ENCODE measurements around the gene MTA1. TPM values are rescaled to one million over a fixed set of nuclear protein-coding genes. Genes with fewer than 3 reads are reported as not detected.

Gene MTA1
- total RNA-seq, 1 donor from 2014 or later, result 129 TPM

DNA sequence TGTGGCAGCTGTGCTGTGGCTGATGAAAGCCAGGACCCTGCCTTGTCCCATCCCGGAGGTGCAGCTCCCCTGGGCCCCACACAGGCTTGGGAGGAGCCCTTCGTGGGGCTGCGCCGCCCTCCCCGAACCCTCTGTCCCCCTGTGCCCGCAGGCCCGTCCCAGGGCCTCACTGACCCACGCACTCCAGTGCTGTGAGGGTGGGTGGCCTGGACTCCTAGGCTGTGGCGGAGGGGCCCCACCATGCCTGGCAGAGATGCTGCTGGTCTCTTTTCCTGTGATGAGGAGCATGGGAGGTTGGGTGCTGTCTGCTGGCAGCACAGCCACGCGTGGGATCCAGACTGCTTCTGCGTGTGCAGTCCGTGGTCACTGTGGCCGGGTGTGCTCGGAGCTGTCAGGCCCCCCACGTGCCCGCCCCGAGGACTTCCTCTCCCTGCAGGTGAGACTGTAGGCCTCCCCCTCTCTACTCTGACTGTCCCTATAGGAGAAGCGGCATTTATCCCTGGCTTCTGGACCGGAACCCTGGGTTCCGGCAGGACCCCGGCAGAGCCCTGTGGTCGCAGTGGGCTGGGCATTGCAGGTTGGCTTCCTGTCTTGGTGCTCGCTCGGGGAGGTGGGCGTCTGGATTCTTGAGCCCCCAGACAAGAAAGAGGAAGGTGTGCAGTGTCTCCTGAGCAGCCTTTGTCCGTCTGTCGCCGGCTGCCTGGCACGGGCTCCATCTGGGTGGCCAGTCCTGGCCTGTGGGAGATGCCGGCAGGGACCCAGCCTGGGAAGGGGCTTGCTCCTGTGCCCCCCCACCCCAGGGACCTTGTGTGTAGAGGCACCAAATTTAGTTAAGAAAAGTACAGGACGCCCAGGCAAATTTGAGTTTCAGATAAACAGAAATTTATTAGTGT lies 2.3 kb downstream of the MTA1 start:
- intact Hi-C loops (cut with micrococcal nuclease), result no loop called here

DNA sequence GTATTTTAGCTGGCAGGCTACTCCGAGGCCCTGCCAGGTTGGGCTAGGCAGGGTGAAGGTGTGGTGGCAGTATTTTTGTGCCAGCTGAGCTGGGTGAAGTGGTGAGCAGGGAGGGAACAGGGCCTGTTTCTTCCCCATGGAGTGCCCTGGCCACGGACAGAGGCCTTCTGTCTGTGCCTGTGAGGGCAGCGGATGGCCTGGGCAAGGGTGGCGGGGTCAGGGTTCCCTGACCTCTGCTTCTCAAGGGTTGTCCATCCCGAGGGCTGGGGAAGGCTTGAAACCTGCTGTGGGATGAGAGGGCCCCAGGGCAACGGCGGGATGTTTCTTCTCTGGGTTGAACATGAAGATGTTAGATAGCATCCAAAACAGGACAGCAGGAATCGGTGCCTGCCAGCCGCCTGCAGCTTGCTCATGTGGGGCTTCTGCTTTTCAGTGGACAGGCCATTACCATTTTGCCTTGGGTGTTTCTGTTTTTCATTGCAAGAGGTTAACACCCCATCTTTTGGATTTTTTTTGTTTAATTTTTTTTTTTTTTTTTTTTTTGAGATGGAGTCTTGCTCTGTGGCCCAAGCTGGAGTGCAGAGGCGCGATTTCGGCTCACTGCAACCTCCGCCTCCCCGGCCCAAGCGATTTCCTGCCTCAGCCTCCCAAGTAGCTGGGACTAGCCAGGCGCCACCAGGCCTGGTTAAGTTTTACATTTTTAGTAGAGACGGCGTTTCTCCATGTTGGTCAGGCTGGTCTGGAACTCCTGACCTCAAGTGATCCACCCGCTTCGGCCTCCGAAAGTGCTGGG lies 3.3 kb downstream of the MTA1 start:
- intact Hi-C loops (cut with micrococcal nuclease), result no loop called here

DNA sequence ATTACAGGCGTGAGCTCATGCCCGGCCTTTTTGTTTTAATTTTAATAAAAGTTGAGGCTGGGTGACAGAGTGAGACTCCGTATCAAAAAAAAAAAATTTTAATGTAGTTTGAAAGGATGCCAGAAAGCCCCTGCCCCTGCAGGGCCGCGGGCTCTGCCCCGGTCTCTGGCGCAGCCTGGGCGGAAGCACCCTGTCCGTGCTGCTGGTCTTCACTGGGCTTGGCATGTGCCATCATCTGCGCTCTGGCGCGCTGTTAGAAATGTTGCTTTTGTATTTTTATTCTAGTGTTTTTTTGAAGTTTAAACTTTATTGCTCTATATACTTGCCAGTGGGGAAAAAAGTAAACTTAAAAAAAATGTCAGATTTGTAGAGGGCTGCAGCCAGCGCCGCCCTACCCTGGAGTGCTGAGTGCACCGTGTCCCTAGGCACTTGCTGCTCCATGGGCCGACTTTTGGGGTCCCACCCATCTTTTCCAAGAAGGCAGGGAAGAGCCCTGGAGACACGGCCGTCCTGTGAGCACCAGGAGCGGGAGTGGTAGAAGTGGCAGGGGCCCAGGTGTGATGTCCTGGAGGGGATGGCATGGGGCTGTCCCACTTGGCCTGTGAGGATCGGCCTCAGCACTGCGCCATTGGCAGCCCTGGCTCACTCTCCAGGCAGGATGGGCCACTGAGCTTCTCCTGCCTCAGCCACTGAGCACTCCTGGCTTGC lies 4.0 kb downstream of the MTA1 start:
- intact Hi-C loops (cut with micrococcal nuclease), result no loop called here

DNA sequence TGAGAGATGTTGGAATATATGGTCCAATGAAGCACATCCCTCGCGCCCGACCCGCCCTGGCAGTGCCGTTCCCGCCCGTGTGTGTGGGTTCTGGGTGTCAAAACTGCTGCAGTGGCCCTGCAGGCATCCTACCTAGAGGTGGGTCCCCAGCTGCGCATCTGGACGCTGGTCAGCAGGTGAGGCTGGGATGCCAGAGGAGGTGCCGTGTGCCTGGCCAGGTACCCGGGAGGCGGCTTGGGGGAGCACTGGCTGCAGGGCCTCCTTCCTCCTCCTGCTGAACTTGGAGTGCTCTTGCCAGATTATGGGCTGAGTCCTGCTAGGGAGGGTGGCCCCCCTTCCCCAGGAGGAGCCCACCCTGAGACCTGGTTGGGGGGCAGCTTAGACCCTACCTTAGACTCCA lies 5.2 kb downstream of the MTA1 start:
- intact Hi-C loops (cut with micrococcal nuclease), result no loop called here

DNA sequence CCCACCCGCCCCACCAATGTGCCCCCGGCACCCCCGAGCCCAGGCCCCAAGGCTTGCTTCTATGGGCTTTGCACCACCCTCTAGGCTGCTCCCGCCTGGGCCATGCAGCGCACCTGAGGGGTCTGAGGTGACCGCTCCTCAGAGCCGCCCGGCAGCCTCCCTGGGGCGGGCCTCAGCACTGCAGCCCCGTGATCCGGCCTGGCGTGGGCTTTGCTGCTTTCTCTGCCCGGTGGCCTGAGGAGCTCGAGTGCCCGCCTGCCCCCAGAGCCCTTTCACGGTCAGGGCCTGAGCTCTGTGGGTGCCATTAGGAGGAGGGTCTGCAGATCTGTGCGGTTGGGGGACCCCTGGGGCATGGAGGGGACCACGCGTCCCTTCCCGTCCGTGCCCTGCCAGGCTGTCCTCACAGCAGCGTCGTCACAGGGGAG lies 6.2 kb downstream of the MTA1 start:
- intact Hi-C loops (cut with micrococcal nuclease), result no loop called here

DNA sequence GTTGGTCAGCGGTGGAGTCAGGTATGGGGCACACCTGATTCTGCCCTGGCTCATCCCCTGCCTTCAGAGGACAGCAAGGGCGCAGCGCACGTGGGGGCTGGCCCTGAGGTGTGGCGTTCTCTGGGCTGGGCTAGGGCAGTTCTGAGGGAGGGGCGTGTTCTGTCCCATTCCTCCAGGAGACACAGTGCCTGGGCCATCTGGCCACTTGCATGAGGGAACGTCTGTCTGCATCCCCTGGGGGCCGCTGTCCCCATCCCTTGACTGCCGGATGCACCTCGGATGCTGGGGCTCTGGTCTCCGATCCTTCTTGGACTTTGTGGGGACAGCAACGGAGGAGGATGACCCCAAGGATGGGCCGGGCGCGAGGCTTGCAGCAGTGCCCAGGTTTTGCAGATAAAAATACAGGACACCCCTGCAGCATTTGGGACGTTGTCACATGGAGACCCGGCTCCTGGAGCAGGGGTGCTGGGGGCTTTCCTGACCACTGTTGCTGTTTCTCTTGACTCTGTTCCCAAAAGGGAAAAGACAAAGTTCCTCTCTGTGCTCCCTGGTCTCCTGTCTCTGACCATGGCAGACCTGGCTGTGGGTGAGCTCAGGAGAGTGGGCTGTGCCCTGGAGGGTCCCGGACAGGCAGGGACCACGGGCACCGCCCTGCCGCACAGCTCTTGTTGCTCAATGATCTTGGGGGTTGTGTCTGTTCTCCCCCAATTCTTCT lies 6.9 kb downstream of the MTA1 start:
- intact Hi-C loops (cut with micrococcal nuclease), result no loop called here

DNA sequence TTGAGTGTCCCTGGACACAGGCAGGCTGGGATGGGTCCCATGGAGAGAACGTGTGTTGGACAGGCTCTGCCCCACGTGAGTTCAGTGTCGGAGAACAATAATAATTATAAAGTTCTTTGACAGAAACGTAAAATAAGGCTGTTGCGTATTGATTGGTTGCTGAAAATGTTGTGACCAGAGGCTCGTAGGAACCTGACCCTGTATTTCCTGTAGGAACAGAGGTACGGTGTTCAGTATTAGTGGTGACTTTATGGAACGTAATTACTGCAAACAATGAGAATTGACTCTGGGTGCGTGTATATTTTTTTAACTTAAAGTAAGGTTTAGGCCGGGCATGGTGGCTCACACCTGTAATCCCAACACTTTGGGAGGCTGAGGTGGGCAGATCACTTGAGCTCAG lies 7.8 kb downstream of the MTA1 start:
- intact Hi-C loops (cut with micrococcal nuclease), result no loop called here

DNA sequence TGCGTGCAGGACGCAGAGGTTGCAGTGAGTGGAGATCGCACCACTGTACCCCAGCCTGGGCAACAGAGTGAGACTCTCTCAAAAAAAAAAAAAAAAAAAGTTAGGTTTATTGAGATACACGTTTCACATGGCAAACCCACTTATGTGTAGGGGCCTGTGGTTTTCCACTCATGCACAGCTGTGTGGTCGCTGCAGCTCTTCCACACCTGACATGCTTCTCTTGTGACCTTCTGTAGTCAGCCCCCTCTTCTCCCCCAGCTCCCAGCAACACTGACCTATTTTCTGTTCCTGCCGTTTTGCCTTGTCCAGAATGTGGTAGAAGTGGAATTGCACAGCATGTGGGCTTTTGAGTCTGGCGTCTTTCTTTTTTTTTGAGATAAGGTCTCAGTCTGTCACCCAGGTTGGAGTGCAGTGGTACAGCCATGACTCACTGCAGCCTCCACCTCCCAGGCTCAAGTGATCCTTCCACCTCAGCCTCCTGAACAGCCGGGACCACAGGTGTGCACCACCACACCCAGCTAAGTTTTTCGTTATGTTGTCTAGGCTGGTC lies 8.4 kb downstream of the MTA1 start:
- intact Hi-C loops (cut with micrococcal nuclease), result no loop called here

DNA sequence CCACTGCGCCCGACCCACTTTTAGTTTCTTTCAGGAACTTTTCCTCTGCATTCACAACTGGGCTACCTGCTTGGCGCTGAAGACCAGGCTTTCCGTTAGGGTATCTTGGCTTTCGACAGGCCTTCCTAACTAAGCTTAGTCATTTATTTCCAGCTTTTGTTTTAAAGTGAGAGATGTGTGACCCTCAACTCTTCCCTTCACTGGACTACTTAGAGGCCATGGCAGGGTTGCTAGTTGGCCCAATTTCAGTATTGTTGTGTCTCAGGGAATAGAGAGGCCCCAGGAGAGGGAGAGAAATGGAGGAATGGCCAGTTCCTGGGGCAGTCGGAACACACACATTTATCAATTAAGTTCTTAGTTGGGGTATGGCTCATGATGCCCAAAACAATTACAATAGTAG lies 10.4 kb downstream of the MTA1 start:
- intact Hi-C loops (cut with micrococcal nuclease), result no loop called here

DNA sequence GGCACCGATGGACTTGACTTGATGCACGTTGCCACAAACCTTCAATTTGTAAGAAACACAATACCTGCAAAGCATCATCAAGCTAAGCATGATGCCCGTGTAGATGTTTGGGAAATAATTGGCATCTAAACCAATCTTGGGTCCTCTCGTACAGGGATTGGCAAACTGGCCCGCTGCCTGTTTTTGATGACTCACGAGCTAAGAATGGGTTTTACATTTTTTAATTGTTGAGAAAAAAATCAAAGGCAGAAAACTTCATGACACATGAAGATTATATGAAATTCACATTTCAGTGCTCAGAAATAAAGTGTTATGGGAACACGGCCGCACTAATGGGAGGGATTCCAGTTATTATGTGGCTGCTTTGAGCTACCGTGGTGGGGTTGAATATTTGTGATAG lies 10.9 kb downstream of the MTA1 start:
- intact Hi-C loops (cut with micrococcal nuclease), result no loop called here

DNA sequence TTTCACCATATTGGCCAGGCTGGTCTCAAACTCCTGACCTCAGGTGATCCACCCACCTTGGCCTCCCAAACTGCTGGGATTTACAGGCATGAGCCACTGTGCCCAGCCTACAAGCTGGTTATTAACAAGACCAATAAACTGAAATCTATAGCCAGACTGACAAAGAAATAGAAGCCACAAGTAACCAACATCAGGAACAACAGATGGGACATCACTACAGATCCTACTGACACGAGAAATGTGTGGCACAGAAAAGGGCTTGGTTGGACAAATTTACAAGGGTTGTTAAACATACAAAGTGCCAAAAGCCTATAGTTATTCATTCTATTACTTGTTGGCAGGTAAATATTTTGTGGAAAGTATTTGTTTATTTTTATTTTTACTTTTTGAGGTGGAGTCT lies 11.6 kb downstream of the MTA1 start:
- intact Hi-C loops (cut with micrococcal nuclease), result no loop called here

DNA sequence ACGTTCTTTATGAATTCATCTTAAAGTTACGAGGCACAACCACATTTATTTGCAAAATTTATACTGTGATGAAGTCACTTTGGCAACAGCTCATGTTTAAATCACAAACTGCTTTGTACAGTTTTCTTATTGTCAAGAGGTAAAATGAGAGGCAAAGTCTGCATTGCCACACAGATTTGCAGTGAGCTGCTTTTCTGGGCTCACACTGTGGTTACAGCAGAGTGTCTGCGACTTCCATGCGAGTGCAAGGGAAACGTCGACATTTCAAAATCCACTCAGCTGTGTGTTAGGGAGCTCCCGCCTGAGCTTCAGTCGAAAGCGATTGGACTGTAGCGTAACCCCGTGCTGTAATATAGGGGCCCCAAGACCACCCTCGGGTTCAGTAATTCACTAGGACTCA lies 13.0 kb downstream of the MTA1 start:
- intact Hi-C loops (cut with micrococcal nuclease), result no loop called here

DNA sequence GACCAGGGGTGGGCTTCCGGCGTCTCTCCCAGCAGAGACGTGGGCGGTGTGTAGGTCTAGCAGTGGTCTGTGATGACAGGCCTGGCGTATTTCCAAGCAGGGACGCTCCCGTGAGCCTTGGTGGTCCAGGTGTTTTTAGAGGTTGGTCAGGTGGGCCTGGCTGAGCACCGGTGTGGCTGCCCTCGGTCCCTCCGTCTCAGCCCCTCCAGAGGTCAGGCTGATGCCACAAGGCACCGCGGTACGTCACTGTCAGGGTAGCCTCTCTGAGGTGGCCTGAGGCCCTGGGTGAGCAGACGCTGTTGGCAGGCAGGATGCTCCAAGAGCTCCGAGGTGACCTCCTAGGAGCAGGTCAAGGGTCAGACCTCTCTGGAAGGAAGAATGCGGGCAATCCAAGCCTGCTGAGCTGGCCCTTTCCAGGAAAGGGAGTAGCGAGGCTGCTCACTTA lies 13.6 kb downstream of the MTA1 start:
- intact Hi-C loops (cut with micrococcal nuclease), result no loop called here

DNA sequence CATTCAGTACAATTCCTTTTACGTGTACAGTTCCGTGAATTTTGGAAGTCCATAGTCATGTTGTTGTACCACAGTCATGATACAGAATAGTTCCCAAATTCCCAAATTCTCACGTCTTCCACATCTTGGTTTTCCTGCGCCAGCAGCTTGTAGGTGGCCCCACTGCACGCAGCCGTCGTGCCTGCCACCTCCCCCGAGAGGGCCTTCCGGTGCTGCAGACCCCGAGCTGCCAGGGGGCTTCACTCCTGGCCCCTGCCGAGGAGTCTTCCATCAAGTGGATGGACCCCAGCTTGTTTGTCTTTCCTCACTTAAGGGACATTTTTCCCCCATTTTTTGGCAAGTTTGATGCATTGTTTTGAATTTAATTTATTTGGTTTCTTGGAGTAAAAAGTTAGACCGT lies 16.8 kb downstream of the MTA1 start:
- intact Hi-C loops (cut with micrococcal nuclease), result no loop called here

DNA sequence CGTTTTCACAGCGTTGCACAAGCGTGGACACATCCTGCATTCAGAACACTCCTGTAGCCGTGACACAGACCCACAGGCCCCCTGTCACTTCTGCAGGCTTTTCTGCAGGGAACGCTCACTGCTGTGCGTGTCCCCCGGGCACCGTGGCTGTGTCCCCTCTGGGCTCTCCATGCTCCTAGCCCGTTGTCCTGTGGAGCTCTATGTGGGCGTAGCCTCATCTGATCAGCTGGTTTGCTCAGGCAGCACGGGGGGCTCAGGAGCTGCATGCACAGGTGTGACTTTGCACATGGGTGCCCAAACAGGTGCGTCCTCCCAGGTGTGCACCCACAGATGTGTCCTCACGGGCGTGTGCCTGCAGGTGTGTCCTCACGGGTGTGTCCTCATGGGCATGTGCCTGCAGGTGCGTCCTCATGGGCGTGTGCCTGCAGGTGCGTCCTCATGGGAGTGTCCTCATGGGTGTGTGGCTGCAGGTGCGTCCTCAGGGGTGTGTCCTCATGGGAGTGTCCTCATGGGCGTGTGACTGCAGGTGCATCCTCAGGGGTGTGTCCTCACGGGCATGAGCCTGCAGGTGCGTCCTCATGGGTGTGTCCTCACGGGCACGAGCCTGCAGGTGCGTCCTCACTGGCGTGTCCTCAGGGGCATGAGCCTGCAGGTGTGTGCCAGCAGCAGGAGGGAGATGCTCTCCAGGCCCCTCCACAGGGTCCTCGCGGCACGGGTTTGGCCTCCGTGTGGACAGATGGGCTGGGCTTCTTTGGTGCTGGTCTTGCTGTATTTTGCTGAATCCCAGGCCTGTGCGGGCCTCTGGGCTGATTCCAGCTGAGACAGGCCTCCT lies 17.5 kb downstream of the MTA1 start:
- intact Hi-C loops (cut with micrococcal nuclease), result no loop called here

DNA sequence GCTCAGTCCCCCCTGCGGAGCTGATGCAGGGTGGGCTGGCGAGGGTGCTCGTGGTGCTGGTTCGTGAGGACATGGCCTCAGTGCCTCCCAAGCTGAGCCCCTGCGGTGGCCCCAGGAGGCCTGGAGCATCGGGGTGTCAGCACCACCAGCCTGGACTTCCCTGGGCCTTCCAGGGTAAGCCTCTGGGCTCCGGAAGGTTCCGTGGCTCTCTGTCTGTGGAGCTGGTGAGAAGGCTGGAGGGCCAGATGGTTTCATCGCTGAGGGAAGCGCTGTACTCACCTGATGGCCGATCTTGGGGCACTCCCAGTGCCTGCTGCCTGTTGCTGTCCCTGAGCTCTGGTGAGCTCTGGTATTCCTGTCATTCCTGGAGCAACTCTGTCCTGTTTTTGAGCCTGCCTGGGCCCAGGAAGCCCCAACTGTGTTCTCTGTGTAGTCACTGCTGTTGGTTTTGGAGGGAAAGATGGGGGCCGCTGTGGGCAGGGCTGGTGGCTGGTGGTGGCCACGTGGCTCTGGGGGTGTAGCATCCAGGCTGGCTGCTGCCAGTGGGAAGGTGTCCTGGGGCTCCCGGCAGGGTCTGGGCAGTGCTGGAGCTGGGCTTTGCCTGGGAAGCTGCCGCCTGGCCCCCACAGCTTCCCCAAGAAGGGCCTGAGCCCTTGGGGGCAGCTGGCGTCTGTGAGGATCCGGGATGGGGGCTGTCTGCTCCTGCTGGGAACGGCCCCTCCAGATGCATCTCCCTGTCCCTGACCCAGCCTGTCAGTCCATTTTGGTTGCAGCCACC lies 18.3 kb downstream of the MTA1 start:
- intact Hi-C loops (cut with micrococcal nuclease), result no loop called here

DNA sequence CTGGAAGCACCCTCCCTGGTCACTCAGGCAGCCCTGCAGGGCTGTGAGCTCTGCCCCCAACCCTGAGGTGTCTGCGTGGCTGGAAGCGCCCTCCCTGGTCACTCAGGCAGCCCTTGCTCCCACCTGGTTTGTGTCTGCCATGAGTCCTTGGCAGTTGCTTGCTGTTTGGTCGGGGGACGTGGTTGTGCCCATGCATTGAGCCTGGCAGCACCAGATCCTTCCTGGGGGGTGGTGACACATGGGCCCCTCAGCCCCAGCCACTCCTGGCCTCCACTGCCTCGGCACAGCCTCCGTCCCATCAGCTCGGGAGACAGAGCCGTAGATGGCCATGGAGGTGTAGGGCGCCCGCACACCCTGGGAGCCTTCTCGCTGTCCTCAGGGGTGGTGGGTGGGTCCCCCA lies 19.6 kb downstream of the MTA1 start:
- intact Hi-C loops (cut with micrococcal nuclease), result no loop called here

DNA sequence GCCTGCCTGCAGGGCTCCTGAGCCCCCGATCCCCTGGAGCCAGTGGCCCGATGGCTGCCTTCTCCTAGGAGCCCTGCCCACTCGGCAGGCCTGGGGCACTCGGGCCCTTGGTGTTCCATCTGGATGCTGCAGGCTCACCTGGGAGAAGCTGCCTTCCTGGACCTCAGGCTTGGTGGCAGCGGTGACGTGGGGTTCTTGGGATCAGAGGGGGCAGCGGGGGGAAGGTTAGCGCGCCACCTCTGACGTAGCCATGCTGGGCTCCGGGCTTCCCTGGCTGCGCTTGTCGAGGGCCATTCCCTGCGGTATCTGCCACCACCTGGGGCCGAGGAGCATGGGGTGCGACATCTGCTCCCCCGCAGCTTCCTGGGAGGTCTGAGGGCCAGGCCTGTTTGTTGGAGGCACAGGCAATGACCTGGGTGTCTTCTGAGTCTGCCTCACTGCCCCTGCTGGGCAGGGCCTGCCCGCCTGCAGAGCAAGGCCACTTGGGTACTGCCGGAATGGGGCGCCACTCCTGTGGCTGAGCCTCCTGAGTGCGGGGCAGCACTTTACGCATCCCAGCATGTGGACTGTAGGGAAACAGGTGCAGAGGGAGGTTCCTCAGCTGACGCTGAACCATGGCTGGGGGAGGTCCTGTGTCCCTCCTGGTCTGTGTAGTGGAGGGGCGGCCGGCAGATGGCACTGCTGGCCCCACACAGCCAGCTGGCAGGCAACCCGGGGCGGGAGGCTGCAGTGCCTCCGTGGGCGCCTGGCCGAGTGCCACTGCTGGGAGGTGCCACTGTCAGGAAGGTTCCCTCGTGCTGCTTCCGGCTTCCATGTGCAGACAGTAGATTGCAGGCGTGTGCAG lies 20.3 kb downstream of the MTA1 start:
- intact Hi-C loops (cut with micrococcal nuclease), result no loop called here

DNA sequence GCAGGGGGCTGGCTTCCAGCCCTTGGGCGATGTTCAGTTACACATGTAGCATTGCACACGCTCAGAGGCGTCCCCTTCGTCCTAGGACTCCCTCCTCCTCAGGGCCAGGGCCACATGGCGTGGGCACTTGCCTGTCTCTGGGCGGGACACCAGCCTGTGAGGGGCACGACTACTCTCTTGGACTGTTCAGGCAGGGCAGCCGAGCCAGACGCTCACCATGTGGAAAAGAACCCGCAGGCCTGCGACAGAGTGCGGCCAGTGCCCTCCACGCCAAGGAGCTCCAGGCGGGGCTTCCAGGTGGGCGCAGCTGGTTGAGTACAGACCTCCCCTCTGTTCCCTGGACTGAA lies 20.9 kb downstream of the MTA1 start:
- intact Hi-C loops (cut with micrococcal nuclease), result no loop called here
